Liver (tissue), 9 donors: Measurements from ENCODE around the gene CX3CL1. TPM values are rescaled to one million over a fixed set of nuclear protein-coding genes. Genes with fewer than 3 reads are reported as not detected.

Source experiments
- DNase-seq: peaks from one replicate; pipeline ENCODE4 v3.0.0-alpha.2; 2017; ENCODE audit warnings: low spot score
- H3K27ac ChIP-seq, 2 donors: one replicate each; pipeline ENCODE4 v1.7.0; 2013; ENCODE audit warnings: inconsistent platforms in 2 of 2, low read length in 2 of 2, control low read depth in 1 of 2, low read depth in 1 of 2, mild to moderate bottlenecking in 1 of 2
- H3K27me3 ChIP-seq, 4 donors: one replicate each; pipeline versions ENCODE4 v1.6.1 to v1.7.0; 2013; ENCODE audit warnings: low read length in 3 of 4, inconsistent platforms in 1 of 4, mild to moderate bottlenecking in 1 of 4, moderate library complexity in 1 of 4; ENCODE audit not compliant: control insufficient read depth in 4 of 4, insufficient read depth in 4 of 4
- H3K36me3 ChIP-seq, 4 donors: one replicate each; pipeline versions ENCODE4 v1.6.1 to v1.7.0; 2013; ENCODE audit warnings: low read length in 3 of 4, mild to moderate bottlenecking in 3 of 4, low read depth in 1 of 4, moderate library complexity in 1 of 4; ENCODE audit not compliant: control insufficient read depth in 4 of 4, insufficient read depth in 3 of 4
- H3K4me1 ChIP-seq, 4 donors: one replicate each; pipeline versions ENCODE4 v1.6.1 to v1.7.0; 2013; ENCODE audit warnings: low read length in 3 of 4, mild to moderate bottlenecking in 3 of 4, moderate library complexity in 1 of 4; ENCODE audit not compliant: control insufficient read depth in 4 of 4, insufficient read depth in 4 of 4
- H3K4me3 ChIP-seq, 3 donors: one replicate each; pipeline versions ENCODE4 v1.6.1 to v1.7.0; 2013; ENCODE audit warnings: low read length in 3 of 3, control low read depth in 1 of 3, low read depth in 1 of 3, mild to moderate bottlenecking in 1 of 3
- H3K9ac ChIP-seq, 2 donors: one replicate each; pipeline ENCODE4 v1.7.0; 2013; ENCODE audit warnings: low read length in 2 of 2, mild to moderate bottlenecking in 2 of 2, moderate library complexity in 2 of 2, control low read depth in 1 of 2, low read depth in 1 of 2
- H3K9me3 ChIP-seq, 4 donors: one replicate each; pipeline versions ENCODE4 v1.6.1 to v1.7.0; 2013; ENCODE audit warnings: low read length in 3 of 4; ENCODE audit not compliant: control insufficient read depth in 4 of 4
- CTCF ChIP-seq: fragments of 150-350 bp; IDR thresholded peaks from 2 replicates; pipeline ENCODE4 v1.5.1; 2017; ENCODE audit warnings: improper control_type of control experiment, low read depth, low read length; ENCODE audit not compliant: missing input control
- EGR1 ChIP-seq, 2 donors: IDR thresholded peaks; 2 replicates each; pipeline ENCODE4 v1.6.1; 2016 to 2018; ENCODE audit warnings: antibody characterized with exemption in 2 of 2, low read depth in 2 of 2
- FOXA1 ChIP-seq: IDR thresholded peaks from 2 replicates; pipeline ENCODE4 v1.6.1; 2016; ENCODE audit warnings: antibody characterized with exemption
- FOXA2 ChIP-seq: IDR thresholded peaks from 2 replicates; pipeline ENCODE4 v1.6.1; 2016; ENCODE audit warnings: antibody characterized with exemption
- GABPA ChIP-seq, 2 donors: IDR thresholded peaks in 1 of 2; conservative IDR thresholded peaks in 1 of 2; 2 replicates each; pipeline ENCODE4 v1.6.1; 2016; ENCODE audit warnings: antibody characterized with exemption in 2 of 2, mild to moderate bottlenecking in 1 of 2, moderate library complexity in 1 of 2
- HNF4A ChIP-seq, 2 donors: conservative IDR thresholded peaks; 2 replicates each; pipeline ENCODE4 v1.6.1; 2016; ENCODE audit warnings: antibody characterized with exemption in 2 of 2, mild to moderate bottlenecking in 2 of 2
- HNF4G ChIP-seq: IDR thresholded peaks from 2 replicates; pipeline ENCODE4 v1.6.1; 2016; ENCODE audit warnings: antibody characterized with exemption
- JUND ChIP-seq, 2 donors: IDR thresholded peaks; 2 replicates each; pipeline ENCODE4 v1.6.1; 2016; ENCODE audit warnings: antibody characterized with exemption in 2 of 2
- NR2F2 ChIP-seq: IDR thresholded peaks from 2 replicates; pipeline ENCODE4 v1.6.1; 2016; ENCODE audit warnings: antibody characterized with exemption
- RAD21 ChIP-seq, 2 donors: IDR thresholded peaks; 2 replicates each; pipeline ENCODE4 v1.6.1; 2016; ENCODE audit warnings: antibody characterized with exemption in 2 of 2, mild to moderate bottlenecking in 2 of 2
- REST ChIP-seq: IDR thresholded peaks from 2 replicates; pipeline ENCODE4 v1.6.1; 2016; ENCODE audit warnings: antibody characterized with exemption, mild to moderate bottlenecking
- SP1 ChIP-seq: IDR thresholded peaks from 2 replicates; pipeline ENCODE4 v1.6.1; 2018; ENCODE audit warnings: antibody characterized with exemption, mild to moderate bottlenecking
- TAF1 ChIP-seq: conservative IDR thresholded peaks from 2 replicates; pipeline ENCODE4 v1.6.1; 2016; ENCODE audit warnings: antibody characterized with exemption, mild to moderate bottlenecking
- ZBTB33 ChIP-seq: IDR thresholded peaks from 2 replicates; pipeline ENCODE4 v1.6.1; 2016; ENCODE audit warnings: antibody characterized with exemption
- WGBS: extraction: QIAGEN DNeasy Blood & Tissue Kit; methylation state at CpG from one replicate; pipeline ENCODE4 v1.1.7; 2013; 5-methylcytosine and 5-hydroxymethylcytosine counted together
- polyA plus RNA-seq, 2 donors: library from polyadenylated mRNA; stranded (reverse) in 1 of 2; unstranded in 1 of 2; fragments of 200-250 nt in 1 of 2; fragments of >200 nt in 1 of 2; fragmentation: Nextera tagmentation in 1 of 2; extraction: Ambion mirVana in 1 of 2; gene quantifications; one replicate each; pipeline versions ENCODE4 v1.2.1 to v1.2.3, GENCODE V29; 2013 to 2015
- total RNA-seq, 2 donors: library from RNA; depleted of rRNA; stranded (reverse); fragments of >200 nt; gene quantifications; one replicate each; pipeline ENCODE4 v1.2.3, GENCODE V29; 2014
- TF ChIP-seq, protein P1 (sequence below): IDR thresholded peaks from 2 replicates; pipeline ENCODE4 v1.6.1; 2016; ENCODE audit warnings: antibody characterized with exemption
- donor health status: healthy.
- donor health status: healthy.
- donor health status: healthy.
- donor health status: healthy.
- donor health status: healthy.

Gene CX3CL1
- total and polyA plus RNA-seq, 4 donors, result 2.5 to 5.9 (median 5.1) TPM

DNA sequence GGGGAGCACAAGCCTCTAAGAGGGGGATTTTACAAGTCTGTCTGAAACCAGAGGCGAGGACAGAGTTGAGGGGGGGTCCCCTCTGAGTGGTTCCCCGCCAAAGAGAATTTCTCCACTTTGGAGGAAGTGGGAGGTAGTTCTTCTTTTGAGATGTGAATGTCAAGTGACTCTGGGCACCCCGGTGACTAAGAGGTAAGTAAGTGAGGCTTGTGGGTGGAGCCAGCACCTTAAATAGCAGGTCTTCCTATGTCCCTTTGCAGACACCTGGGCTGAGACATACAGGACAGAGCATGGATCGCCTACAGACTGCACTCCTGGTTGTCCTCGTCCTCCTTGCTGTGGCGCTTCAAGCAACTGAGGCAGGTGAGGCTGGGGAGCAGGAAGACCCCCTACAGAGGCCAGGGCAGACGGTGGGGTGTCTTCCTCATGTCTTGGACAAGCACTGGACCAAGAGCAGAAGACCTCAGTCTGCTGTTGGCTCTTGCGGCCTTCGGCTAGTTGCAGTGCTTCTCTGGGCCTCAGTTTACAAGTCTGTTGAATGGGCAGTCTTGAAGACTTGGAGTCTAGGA, 13.7 kb upstream of the CX3CL1 start, which contains the start of gene CCL22:
Gene CCL22 (plus strand): TSS at position 257 of the 569 bp plus-strand sequence. CDS start 34 bp downstream, at position 291.
- no peak for TF ChIP-seq CTCF
- no peak for TF ChIP-seq REST
- no peak for TF ChIP-seq NR2F2
- no peak for TF ChIP-seq JUND (IDR thresholded peaks at IDR 0.05)
- TF ChIP-seq FOXA1, result no peak
- TF ChIP-seq RAD21 (IDR thresholded peaks at IDR 0.05), result no peak
- TF ChIP-seq TAF1, result no peak
- no peak for TF ChIP-seq ZBTB33
- Histone ChIP-seq H3K9ac (no peak within 1 kb of the TSS), H3K36me3 (no peaks in the 10 kb centered on the region), H3K27me3 (no peaks in the 10 kb centered on the region), H3K27ac (no peak within 1 kb of the TSS), H3K4me3 (no peak within 1 kb of the TSS), H3K9me3 (no peaks in the 10 kb centered on the region), H3K4me1 (peaks cover 0 to 16% (median 14%) of the 10 kb centered on the region in 4 donors)
- WGBS, result 88% methylated on average over 9 of the region's 9 CpGs
- DNase-seq, result no peak

DNA sequence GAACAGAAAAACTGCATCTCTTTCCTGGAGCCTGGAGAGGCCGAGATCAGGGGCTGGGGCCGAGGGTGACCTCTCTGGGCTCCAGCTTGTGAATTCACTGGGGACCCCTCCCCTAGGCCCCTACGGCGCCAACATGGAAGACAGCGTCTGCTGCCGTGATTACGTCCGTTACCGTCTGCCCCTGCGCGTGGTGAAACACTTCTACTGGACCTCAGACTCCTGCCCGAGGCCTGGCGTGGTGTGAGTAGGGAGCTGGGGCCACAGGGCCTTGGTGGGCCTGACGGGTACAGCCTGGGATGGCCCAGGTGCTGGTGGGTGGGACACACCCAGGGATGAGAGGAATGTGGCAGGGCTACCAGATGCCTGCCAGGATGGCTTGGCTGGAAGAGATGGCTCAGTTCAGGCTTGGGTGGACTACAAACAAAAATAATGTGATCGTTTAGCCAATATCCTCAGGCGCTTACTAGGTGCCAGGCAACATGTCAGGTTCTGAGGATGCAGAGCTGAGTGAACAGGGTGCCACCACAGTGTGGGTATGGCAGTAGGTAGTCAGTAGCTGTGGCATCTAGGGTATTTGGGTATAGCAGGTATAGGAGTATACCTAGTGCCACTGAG, 11.9 kb upstream of the CX3CL1 start:
- H3K4me1 ChIP-seq, result peaks cover 0 to 23% (median 21%) of the 10 kb centered on the region in 4 donors
- H3K4me3 ChIP-seq, result no peak overlapping the region
- no peak overlapping the region for H3K9ac ChIP-seq
- no peaks in the 10 kb centered on the region for H3K27me3 ChIP-seq
- H3K27ac ChIP-seq, result no peak overlapping the region
- WGBS, result 95% methylated on average over 16 of the region's 16 CpGs
- H3K9me3 ChIP-seq, result no peaks in the 10 kb centered on the region
- DNase-seq, result no peak
- TF ChIP-seq ZBTB33 (no peak), EGR1 (IDR thresholded peaks at IDR 0.05; ENCODE audit: low read depth in 2 of 2) (no peak), REST (no peak), FOXA2 (no peak), TAF1 (no peak), NR2F2 (no peak), HNF4A (conservative IDR thresholded peaks at IDR 0.05) (no peak), HNF4G (no peak), RAD21 (IDR thresholded peaks at IDR 0.05) (no peak), SP1 (no peak), JUND (IDR thresholded peaks at IDR 0.05) (no peak), GABPA (IDR thresholded peaks at IDR 0.05 in 1 of 2, conservative IDR thresholded peaks at IDR 0.05 in 1 of 2) (no peak), FOXA1 (no peak)
- TF ChIP-seq, protein P1, sequence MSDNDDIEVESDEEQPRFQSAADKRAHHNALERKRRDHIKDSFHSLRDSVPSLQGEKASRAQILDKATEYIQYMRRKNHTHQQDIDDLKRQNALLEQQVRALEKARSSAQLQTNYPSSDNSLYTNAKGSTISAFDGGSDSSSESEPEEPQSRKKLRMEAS, result no peak
- no peaks in the 10 kb centered on the region for H3K36me3 ChIP-seq
